ENCODE results near the gene SNX8. TPM values are rescaled to one million over a fixed set of nuclear protein-coding genes. Genes with fewer than 3 reads are reported as not detected.
"Not testable (repeated sequence)": the region's sequence is repeated elsewhere in the genome, so short reads cannot be mapped to it uniquely, and the experiment has no call there.

The SNX8 gene
- total and polyA plus RNA-seq, 2 of the 8 experiments (the other 6 are each of a cell fraction or from before 2014, with no cell fraction given): 46.2 to 70.8 TPM

- TF ChIP-seq TAF1 (IDR thresholded peaks at IDR 0.05; ENCODE audit: low read depth, low read length) (no peak), KDM4A (IDR thresholded peaks at IDR 0.05; ENCODE audit: low read depth, low read length, severe bottlenecking) (no peak), GABPA (IDR thresholded peaks at IDR 0.05; ENCODE audit: borderline replicate concordance, insufficient read depth, low read length) (no peak), KDM1A (IDR thresholded peaks at IDR 0.05; ENCODE audit: borderline replicate concordance, low read length) (no peak), E2F6 (IDR thresholded peaks at IDR 0.05) (no peak), CEBPB (IDR thresholded peaks at IDR 0.05; ENCODE audit: low read depth, low read length) (no peak)
Observed at GRCh38 chr7:2269991-2270460, 44.2 kb downstream of the SNX8 start (continued).

GRCh38 chr7:2269089-2269990 is 44.9 kb downstream of the SNX8 start:
- peak overlapping the region; percentile 1 for H3K14ac ChIP-seq (ENCODE audit: insufficient read length)
- ChIA-PET POLR2A (ENCODE audit: partially characterized antibody) (interaction anchor here (0.7 to 1.5 kb wide), 6 partner anchors 10 to 80 kb away, joined by 3 to 5 read pairs (median 4); no protein-coding TSS in a partner anchor), CTCF (ENCODE audit: partially characterized antibody) (interaction anchor here (1.0 to 1.1 kb wide), 3 partner anchors 21 to 58 kb away, joined by 3 to 4 read pairs (median 3); partner anchors contain the start of gene MAD1L1)
- not testable (repeated sequence) for H2AFZ ChIP-seq (ENCODE audit: low read length); H3K27me3 ChIP-seq (replicated peaks in 1 of 4; ENCODE audit: control insufficient read depth in 3 of 4, extremely low read depth in 1 of 4, insufficient read depth in 3 of 4, low read length in 3 of 4); DNase-seq (ENCODE audit: low read depth in 1 of 2, low spot score in 2 of 2); H3K79me2 ChIP-seq (ENCODE audit: control insufficient read depth in 1 of 2, insufficient read depth in 2 of 2, low read length in 2 of 2); H3K4me3 ChIP-seq (ENCODE audit: extremely low read depth in 1 of 4, insufficient read depth in 2 of 4, low read depth in 3 of 4, low read length in 4 of 4); H2BK120ac ChIP-seq (replicated peaks; ENCODE audit: low read depth, low read length); H3K23ac ChIP-seq (ENCODE audit: insufficient read length); H3K56ac ChIP-seq (replicated peaks; ENCODE audit: insufficient read length, low read depth, low read length); H2BK15ac ChIP-seq (ENCODE audit: low read length); H4K8ac ChIP-seq (ENCODE audit: extremely low read depth, insufficient read depth, low read length); H2BK20ac ChIP-seq (ENCODE audit: low read length); FAIRE-seq; H2AK5ac ChIP-seq (ENCODE audit: low read depth, low read length); H4K20me1 ChIP-seq (replicated peaks in 1 of 2; ENCODE audit: control insufficient read depth in 1 of 2, insufficient read depth in 2 of 2, low read length in 2 of 2); H3K18ac ChIP-seq (ENCODE audit: extremely low read depth, low read length); H3K4ac ChIP-seq (replicated peaks; ENCODE audit: insufficient read length, low read depth, low read length); H3K27ac ChIP-seq (ENCODE audit: low read depth, low read length); H2BK12ac ChIP-seq (ENCODE audit: low read depth, low read length); H3K9me3 ChIP-seq (ENCODE audit: insufficient read depth in 2 of 2, low read depth in 1 of 2, low read length in 1 of 2); H3K36me3 ChIP-seq (ENCODE audit: control insufficient read depth in 2 of 4, insufficient read depth in 4 of 4, low read length in 3 of 4); H3K23me2 ChIP-seq (ENCODE audit: low read depth, low read length); H3K79me1 ChIP-seq (ENCODE audit: low read depth, low read length)
- 60% methylated on average over 12 of the region's 18 CpGs; no CpG with 5 or more reads in 1 of the 2 experiments for WGBS, 2 experiments (ENCODE audit: extremely low coverage in 1 of 2, insufficient coverage in 1 of 2, insufficient read length in 1 of 2, insufficient replicate concordance in 2 of 2, low coverage in 1 of 2, low lambda C conversion rate in 2 of 2, missing lambda C conversion rate in 1 of 2)
- H2BK5ac ChIP-seq (ENCODE audit: low read depth, low read length): peak overlapping the region; percentile 46; the same call in 1 of the 2 replicates
- peaks cover 0 to 12% (median 6%) of the 10 kb centered on the region in 4 experiments; a peak in 6 of 7 replicates for H3K4me1 ChIP-seq (replicated peaks in 1 of 4; ENCODE audit: control insufficient read depth in 3 of 4, insufficient read depth in 4 of 4, low read length in 3 of 4)
- H3K9ac ChIP-seq (replicated peaks in 1 of 4; ENCODE audit: extremely low read depth in 1 of 4, low read depth in 3 of 4, low read length in 3 of 4): peak overlapping the region in 1 of 4 experiments; percentile 37; a peak in 1 of 7 replicates
- peak overlapping the region; percentile 29 for H4K5ac ChIP-seq (ENCODE audit: insufficient read length, low read depth, low read length)
- peak overlapping the region; percentile 52 for H4K91ac ChIP-seq (replicated peaks; ENCODE audit: insufficient read length, low read length)
- H3K4me2 ChIP-seq (ENCODE audit: insufficient read depth in 1 of 2, low read depth in 2 of 2, low read length in 2 of 2): peak overlapping the region; percentile 43 to 52
